Stimulated activated CD4-positive, alpha-beta T cell treated with anti-CD3 and anti-CD28 coated beads, Interleukin-12 subunit alpha, Interleukin-12 subunit beta, amount 100 ng/mL, for 48 hours (primary cell): ENCODE results near the gene BACH2.
"Not testable (repeated sequence)": the region's sequence is repeated elsewhere in the genome, so short reads cannot be mapped to it uniquely, and the experiment has no call there.

Experiments used
- DNase-seq, 3 donors: peaks; one replicate each; pipeline ENCODE4 v3.0.0-alpha.2; 2020; ENCODE audit warnings: low read depth in 2 of 3, low spot score in 1 of 3

Gene BACH2

DNA sequence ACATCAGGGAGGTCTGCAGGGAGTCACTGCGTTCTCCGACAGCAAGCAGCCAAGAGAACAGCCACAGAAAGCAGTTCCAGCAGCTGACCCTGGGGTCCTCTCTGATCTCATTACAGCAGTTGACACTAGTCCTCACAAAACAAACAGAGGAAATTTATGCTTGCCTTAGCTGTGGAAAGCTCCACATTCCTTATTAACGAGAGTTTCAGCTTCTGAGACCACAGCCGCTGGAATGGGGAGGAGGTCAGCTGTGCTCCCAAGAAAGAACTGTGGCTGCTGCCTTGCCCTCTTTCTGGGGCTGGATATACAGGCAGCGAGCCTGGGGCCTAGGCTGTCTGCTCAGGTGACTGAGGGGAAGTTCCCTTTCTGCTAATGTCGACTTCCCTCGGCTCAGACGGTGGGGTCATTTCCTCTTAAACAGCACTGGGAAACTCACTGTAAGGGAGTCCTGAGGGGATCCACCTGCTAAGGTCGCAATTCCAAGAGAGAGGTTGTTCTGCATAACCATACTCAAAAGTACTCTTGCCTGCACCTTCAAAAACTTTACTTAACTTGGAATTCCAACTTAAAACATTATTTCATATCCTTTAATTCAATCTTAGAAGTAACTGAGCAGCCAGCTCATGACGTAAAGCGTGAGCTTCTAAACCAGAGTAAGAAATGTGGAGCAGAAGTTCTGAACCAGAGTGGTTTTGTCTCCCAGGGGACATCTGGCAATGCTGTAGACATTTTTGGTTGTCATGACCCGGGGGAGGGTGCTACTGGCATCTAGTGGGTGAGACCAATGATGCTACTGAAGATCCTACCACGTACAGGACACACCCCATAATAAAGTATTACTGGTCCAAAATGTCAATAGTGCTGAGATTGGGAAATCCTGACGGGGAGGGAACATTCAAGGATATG, 80.3 kb downstream of the BACH2 start:
- DNase-seq, result no peak

DNA sequence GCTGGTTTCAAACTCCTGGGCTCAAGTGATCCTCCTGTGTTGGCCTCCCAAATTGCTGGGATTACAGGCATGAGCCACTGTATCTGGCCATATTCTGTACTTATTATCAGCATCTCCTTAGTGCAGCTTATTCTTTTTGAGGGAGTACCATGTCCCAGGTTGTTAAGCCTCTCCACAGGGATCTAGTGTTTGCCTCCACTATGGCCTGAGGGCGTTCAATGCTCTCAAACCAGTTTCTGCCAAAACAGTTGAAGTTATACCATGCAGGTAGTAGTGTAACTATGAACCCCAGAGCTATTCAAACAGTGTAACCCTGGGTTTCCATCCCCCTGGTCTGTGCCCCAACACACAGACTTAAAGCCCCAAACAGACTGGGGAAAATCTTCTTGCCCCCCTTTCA, 81.7 kb downstream of the BACH2 start:
- DNase-seq, result no peak

DNA sequence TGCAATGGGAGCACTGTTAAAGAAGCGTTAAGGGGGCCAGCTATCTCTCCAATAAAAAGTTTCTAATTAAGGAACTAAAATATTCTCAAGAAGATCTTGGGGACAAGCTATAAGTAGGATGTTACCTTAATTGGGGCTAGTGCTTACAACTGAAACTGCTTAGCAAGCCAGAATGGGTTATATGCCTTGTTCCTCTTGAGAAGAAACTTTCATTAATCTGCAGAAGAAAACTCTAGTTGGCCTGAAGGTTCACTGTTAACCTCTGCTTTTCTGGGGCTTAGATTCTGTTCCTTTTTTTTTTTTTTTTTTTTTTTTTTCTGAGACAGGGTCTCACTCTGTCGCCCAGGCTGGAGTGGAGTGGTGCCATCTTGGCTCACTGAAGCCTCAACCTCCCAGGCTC, 82.2 kb downstream of the BACH2 start:
- DNase-seq, result no peak

DNA sequence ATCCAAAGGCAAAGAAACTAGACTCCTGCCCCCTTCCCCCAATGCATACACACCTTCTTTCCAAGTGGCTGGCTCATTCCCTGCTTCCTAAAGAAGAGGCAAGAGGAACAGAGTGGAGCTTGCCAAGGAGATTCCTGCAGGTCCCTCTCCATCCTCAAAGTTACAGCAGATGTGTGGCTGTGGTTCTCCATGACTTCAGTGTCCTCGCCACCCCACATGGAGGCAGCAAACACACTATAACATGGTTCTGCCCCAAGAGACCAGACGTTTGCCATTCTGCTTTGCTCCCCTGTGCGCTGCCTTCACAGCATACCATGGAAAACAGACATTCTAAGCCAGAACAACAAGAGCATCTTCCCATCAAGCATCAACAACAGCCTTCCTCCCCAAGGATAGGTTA, 84.4 kb downstream of the BACH2 start:
- DNase-seq, result no peak

DNA sequence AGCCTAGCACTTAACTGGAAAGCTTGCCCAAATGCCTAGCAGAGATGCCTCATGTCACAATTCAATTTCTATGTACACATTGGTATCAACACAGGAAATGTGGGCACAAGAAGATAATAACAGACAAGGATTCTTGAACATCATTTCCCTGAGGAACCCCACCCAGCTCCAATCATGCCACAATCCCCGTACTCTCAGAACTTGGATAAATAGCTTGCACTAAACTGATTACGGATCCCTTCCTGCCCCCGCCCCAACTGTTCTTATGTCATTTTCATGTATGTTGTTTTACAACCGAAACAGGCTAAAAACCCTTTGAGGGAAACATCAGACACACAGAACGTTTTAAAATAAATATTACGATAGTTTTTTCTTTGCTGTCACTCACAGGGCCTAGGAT, 87.1 kb downstream of the BACH2 start:
- no peak for DNase-seq

GRCh38 chr6:90208690-90209089, 88.0 kb downstream of the BACH2 start:
- DNase-seq, result not testable (repeated sequence)

- no peak for DNase-seq
These were observed 92.2 kb downstream of the BACH2 start for GRCh38 chr6:90204327-90205056.

- no peak for DNase-seq
These were observed 93.0 kb downstream of the BACH2 start for GRCh38 chr6:90203672-90204071.

GRCh38 chr6:90202156-90202555, 94.5 kb downstream of the BACH2 start:
- no peak for DNase-seq

- DNase-seq, result no peak
These were observed 96.7 kb downstream of the BACH2 start for GRCh38 chr6:90199900-90200299.

GRCh38 chr6:90198758-90199425, 97.8 kb downstream of the BACH2 start:
- no peak for DNase-seq

DNA sequence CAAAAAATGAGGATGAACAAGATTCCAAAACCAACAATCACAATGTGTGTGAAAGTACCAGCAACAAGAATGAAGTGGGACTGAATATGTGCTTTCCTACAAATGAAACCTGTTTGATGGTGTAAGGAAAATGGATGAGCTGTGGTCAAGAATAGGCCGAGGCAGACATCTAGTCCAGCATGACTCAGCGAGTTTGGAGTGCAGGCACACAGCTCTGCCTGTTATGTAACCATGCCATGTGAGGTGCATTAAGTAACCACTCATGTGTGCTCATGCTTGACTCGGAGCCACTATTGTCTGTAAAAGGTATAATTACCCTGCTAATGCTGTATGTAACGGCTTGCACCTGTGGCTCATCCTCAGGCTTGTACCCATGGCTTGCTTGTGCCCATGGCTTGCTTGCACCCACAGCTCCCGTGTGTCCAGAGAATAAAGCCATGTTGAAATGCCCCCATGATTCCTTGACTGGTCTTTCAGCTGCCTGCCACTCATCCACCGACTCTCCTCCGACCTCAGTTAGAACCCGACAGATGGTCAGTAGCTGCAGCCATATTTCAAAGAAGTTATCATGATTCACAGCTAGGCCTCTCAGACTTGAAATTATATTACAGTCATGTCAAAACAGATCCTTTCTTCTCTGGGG, 98.7 kb downstream of the BACH2 start:
- DNase-seq, result no peak

- DNase-seq, result no peak
These were observed 101.4 kb downstream of the BACH2 start for GRCh38 chr6:90195094-90195829.

DNA sequence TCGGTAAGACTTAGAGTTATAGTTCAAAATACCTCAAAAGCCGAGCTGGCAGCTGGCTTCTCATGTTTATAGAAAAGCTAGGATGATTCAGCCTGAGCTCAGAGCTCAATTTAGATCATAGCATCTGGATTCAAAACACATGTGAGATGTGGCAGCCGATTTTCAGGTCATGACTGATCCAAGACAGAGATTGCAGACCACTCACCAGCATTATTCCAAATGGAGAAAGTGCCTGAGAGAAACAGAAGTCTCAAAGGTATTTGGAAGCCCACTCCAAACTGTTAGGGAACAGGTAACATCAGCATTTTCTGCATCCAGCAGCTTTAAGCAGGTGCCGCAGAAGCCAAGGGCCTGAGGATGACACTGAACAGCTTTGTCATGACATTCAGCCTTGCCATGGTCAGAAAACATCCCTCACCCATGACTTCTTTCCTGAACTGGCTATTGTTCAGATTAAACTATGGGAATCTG, 102.2 kb downstream of the BACH2 start:
- DNase-seq, result no peak

DNA sequence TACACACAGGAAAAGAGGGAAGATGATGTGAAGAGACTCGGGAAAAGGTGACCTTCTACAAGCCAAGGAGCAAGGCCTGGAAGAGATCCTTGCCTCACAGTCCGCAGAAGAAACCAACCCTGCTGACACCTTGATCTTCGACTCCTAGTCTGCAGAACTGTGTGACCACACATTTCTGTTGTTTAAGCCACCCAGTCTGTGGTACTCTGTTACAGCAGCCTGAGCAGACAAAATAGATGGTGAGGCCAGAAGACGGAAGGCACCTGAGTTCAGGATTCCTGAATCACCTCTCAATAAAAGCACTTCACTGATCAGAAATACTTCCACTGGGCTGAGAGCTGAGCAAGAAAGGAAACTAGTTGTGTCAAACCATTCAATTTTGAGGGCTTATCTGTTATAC, 103.3 kb downstream of the BACH2 start:
- no peak for DNase-seq

DNA sequence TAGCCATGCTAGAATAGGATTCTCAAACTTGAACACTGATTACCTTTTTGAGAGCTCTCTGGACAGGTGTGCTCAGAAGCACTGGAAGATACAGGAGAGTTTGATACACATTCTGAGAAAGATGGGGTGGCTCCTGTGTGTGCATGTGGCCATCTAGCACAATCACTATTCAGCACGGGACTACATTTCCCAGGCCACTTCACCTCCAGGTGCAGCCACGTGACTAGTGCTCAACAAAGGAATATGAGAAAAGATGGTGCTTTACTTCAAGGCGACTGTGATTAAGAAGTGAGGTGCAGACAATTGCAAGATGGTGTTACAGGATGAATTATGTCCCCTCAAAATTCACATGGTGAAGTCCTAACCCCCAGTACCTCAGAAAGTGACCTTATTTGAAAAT, 103.8 kb downstream of the BACH2 start:
- DNase-seq, result no peak

- DNase-seq, result no peak
These were observed 105.8 kb downstream of the BACH2 start for GRCh38 chr6:90190752-90191395.

DNA sequence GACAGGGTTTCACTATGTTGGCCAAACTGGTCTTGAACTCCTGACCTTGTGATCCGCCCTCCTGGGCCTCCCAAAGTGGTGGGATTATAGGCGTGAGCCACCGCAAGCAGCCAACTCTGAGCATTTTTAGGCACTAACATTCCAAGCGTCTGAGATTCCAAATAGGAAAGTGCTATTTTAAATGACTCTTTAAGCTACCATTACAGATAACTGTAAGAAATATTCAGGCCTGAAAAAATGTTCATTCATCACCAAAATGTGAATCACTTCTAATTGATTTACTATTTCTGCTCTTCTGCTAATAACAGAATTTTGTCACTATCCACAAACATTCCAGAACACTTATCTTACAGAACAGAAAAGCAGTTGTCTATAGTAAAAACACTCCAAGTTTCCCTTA, 106.5 kb downstream of the BACH2 start:
- no peak for DNase-seq

GRCh38 chr6:90187437-90188121, 109.1 kb downstream of the BACH2 start:
- no peak for DNase-seq
